K562 (cell line): ENCODE results near the gene BIRC6. TPM values are rescaled to one million over a fixed set of nuclear protein-coding genes. Genes with fewer than 3 reads are reported as not detected.

Experiments
- CBX1 ChIP-seq: sonication (generic); IDR thresholded peaks from 2 replicates; pipeline ENCODE4 v1.6.1; 2016; ENCODE audit warnings: antibody characterized with exemption, low read depth, mild to moderate bottlenecking
- CBX3 ChIP-seq, 2 experiments: IDR thresholded peaks; 1 replicate in 1 of 2; 2 replicates in 1 of 2; pipeline ENCODE4 v1.6.1; 2012; ENCODE audit warnings: inconsistent platforms in 2 of 2, low read length in 2 of 2, borderline replicate concordance in 1 of 2, control low read depth in 1 of 2
- DACH1 ChIP-seq: fragments of 450-650 bp; IDR thresholded peaks from 2 replicates; pipeline ENCODE4 v1.6.1; 2018; ENCODE audit not compliant: partially characterized antibody
- DDX20 ChIP-seq: fragments of 450-650 bp; IDR thresholded peaks from 2 replicates; pipeline ENCODE4 v1.6.1; 2016; ENCODE audit warnings: missing genetic modification characterization, low read depth, mild to moderate bottlenecking, missing compliant biosample characterization, moderate library complexity
- ETV1 ChIP-seq: fragments of 450-650 bp; conservative IDR thresholded peaks from 2 replicates; pipeline ENCODE4 v1.6.1; 2016; ENCODE audit warnings: missing genetic modification characterization, control low read depth, low read depth, missing compliant biosample characterization
- HSF4 ChIP-seq: fragments of 250-450 bp; sonication (Bioruptor Pico); IDR thresholded peaks from 2 replicates; pipeline ENCODE4 v2.1.2; 2022; ENCODE audit warnings: mild to moderate bottlenecking, moderate library complexity, borderline replicate concordance
- KDM4B ChIP-seq, 2 experiments: fragments of 450-650 bp in 1 of 2; sonication (generic) in 1 of 2; IDR thresholded peaks; 2 replicates each; pipeline ENCODE4 v1.6.1; 2016 to 2017; ENCODE audit warnings: borderline replicate concordance in 2 of 2, antibody characterized with exemption in 1 of 2, low read depth in 1 of 2, mild to moderate bottlenecking in 1 of 2
- L3MBTL2 ChIP-seq: fragments of 450-650 bp; IDR thresholded peaks from 2 replicates; pipeline ENCODE4 v1.6.1; 2016; ENCODE audit warnings: mild to moderate bottlenecking, moderate library complexity
- MCM5 ChIP-seq: fragments of 450-650 bp; IDR thresholded peaks from 2 replicates; pipeline ENCODE4 v1.6.1; 2016; ENCODE audit warnings: low read depth
- MIER1 ChIP-seq: fragments of 450-650 bp; IDR thresholded peaks from 2 replicates; pipeline ENCODE4 v1.6.1; 2016; ENCODE audit warnings: antibody characterized with exemption, mild to moderate bottlenecking, low read depth
- PTTG1 ChIP-seq: fragments of 450-650 bp; IDR thresholded peaks from 2 replicates; pipeline ENCODE4 v1.6.1; 2016; ENCODE audit warnings: low read depth, mild to moderate bottlenecking, missing genetic modification characterization, missing compliant biosample characterization
- RAD21 ChIP-seq, 2 experiments: fragments of 250-450 bp in 1 of 2; fragments of 450-650 bp in 1 of 2; sonication (Bioruptor Pico) in 1 of 2; formaldehyde crosslinking in 1 of 2; IDR thresholded peaks in 1 of 2; conservative IDR thresholded peaks in 1 of 2; 2 replicates each; pipeline versions ENCODE4 v1.4.0 to v1.8.0; 2020 to 2022; ENCODE audit warnings: mild to moderate bottlenecking in 2 of 2, moderate library complexity in 1 of 2
- SRSF7 ChIP-seq: fragments of 200-400 bp; formaldehyde crosslinking; optimal IDR thresholded peaks from 2 replicates; pipeline ENCODE3; 2017; ENCODE audit warnings: mild to moderate bottlenecking, low read depth, low read length
- SUPT5H ChIP-seq: fragments of 450-650 bp; IDR thresholded peaks from 2 replicates; pipeline ENCODE4 v1.6.1; 2016
- TBP ChIP-seq: optimal IDR thresholded peaks from 2 replicates; pipeline ENCODE3; 2011; ENCODE audit warnings: low read depth, low read length, improper control_type of control experiment
- TEAD1 ChIP-seq, 2 experiments: fragments of 450-650 bp in 1 of 2; sonication (generic) in 1 of 2; formaldehyde crosslinking; IDR thresholded peaks; 2 replicates each; pipeline versions ENCODE4 v1.4.0 to v1.8.0; 2020 to 2022; ENCODE audit warnings: mild to moderate bottlenecking in 2 of 2, missing genetic modification reagents in 1 of 2
- ZBTB7A ChIP-seq: IDR thresholded peaks from 2 replicates; pipeline ENCODE4 v1.6.1; 2011; ENCODE audit warnings: low read depth, mild to moderate bottlenecking, low read length, moderate library complexity, borderline replicate concordance; ENCODE audit not compliant: control insufficient read depth
- ZNF224 ChIP-seq: sonication (generic); formaldehyde crosslinking; IDR thresholded peaks from 2 replicates; pipeline ENCODE4 v1.8.0; 2022; ENCODE audit warnings: mild to moderate bottlenecking, missing genetic modification reagents
- ZNF436 ChIP-seq: fragments of 250-450, 450-650 bp; sonication (Bioruptor Pico); formaldehyde crosslinking; IDR thresholded peaks from 2 replicates; pipeline ENCODE4 v1.7.0; 2020; ENCODE audit warnings: mild to moderate bottlenecking
- ZNF586 ChIP-seq: fragments of 450-650 bp; formaldehyde crosslinking; conservative IDR thresholded peaks from 2 replicates; pipeline ENCODE4 v1.4.0; 2020; ENCODE audit warnings: mild to moderate bottlenecking, moderate library complexity
- ZNF75A ChIP-seq: fragments of 450-650 bp; formaldehyde crosslinking; IDR thresholded peaks from 2 replicates; pipeline ENCODE4 v1.4.0; 2020; ENCODE audit warnings: mild to moderate bottlenecking
- ZNF76 ChIP-seq: fragments of 250-450 bp; sonication (Bioruptor Pico); IDR thresholded peaks from 2 replicates; pipeline ENCODE4 v1.4.0; 2020; ENCODE audit warnings: mild to moderate bottlenecking, moderate library complexity, borderline replicate concordance
- ZNF780A ChIP-seq: fragments of 250-450 bp; sonication (Bioruptor Pico); IDR thresholded peaks from 2 replicates; pipeline ENCODE4 v1.5.0; 2021; ENCODE audit warnings: mild to moderate bottlenecking
- polyA plus RNA-seq, 8 experiments: library from polyadenylated mRNA; depleted of rRNA in 4 of 8; stranded (reverse) in 5 of 8; unstranded in 3 of 8; fragments of >200 nt; fragmentation: Nextera tagmentation in 2 of 8; fragmentation: Illumina TruSeq in 1 of 8; extraction: Ambion mirVana in 2 of 8; extraction: Trizol in 1 of 8; gene quantifications; 2 replicates each; pipeline versions ENCODE4 v1.2.1 to v1.2.3, GENCODE V29; 2011 to 2014; ENCODE audit warnings: inconsistent platforms in 1 of 8, missing spikeins in 1 of 8
- total RNA-seq, 7 experiments: library from RNA; depleted of rRNA in 6 of 7; stranded (reverse); fragments of >200 nt in 6 of 7; fragmentation: Illumina TruSeq in 2 of 7; extraction: Trizol in 2 of 7; gene quantifications; 2 replicates each; pipeline versions ENCODE4 v1.2.1 to v1.2.3, GENCODE V29; 2011 to 2021; ENCODE audit warnings: low replicate concordance in 1 of 7
- TF ChIP-seq, protein P1 (sequence below), 3 experiments: fragments of 200-800 bp in 1 of 3; fragments of 250-450 bp in 1 of 3; fragments of 450-650 bp in 1 of 3; sonication (Bioruptor Pico) in 1 of 3; sonication (Bioruptor generic) in 1 of 3; formaldehyde crosslinking in 1 of 3; IDR thresholded peaks; 2 replicates each; pipeline versions ENCODE4 v1.6.1 to v1.8.0; 2016 to 2022; ENCODE audit warnings: mild to moderate bottlenecking in 2 of 3, missing genetic modification characterization in 2 of 3, missing compliant biosample characterization in 1 of 3, moderate library complexity in 1 of 3

BIRC6 gene
- total and polyA plus RNA-seq, 9 of the 15 experiments (the other 6 are each of a cell fraction or from before 2014, with no cell fraction given) = 18.8 to 110 (median 49.8) TPM

DNA sequence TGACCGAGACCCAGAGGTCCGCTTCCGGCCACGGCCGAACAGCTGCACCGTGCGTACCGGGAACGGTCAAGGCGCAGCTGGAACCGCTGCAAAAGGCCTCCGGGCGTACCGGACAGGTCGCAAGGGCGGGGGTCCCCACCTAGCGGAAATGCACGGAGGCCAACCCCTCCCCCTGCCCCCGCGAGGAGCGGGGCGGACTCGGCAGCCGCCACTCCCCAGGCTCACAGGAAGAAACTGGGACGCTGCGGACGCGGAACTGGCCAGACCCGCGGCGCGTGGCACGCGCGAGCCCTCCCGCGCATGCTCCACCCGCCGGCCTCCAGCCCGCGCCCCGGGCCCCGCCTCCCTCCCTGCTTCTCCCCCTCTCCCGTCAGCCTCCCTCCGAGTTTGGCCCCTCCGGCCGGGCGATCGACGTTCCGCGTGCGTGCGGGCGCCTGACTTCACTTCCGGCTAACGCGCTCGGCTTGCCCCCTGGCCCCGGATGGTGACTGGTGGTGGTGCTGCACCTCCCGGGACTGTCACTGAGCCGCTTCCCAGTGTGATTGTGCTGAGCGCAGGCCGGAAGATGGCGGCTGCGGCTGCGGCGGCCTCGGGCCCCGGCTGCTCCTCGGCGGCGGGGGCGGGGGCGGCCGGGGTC, at the start of gene BIRC6 (continued):
- TF ChIP-seq ZNF224 = no peak
- no peak for TF ChIP-seq CBX3 (IDR thresholded peaks at IDR 0.05; ENCODE audit: borderline replicate concordance in 1 of 2, low read length in 2 of 2)
- peak; percentile 68 for TF ChIP-seq DACH1
- no peak for TF ChIP-seq ZNF436 (CRISPR knock-in tag)
- no peak for TF ChIP-seq ZNF586 (CRISPR knock-in tag)
- peak; percentile 78 for TF ChIP-seq TBP
- TF ChIP-seq ZNF780A (CRISPR knock-in tag) = no peak
- no peak for TF ChIP-seq MIER1
- TF ChIP-seq MCM5 = no peak
- no peak for TF ChIP-seq PTTG1
- peak; percentile 92 for TF ChIP-seq SUPT5H
- TF ChIP-seq DDX20 = no peak
- peak in 1 of 2 experiments; percentile 77; a peak in 1 of 4 replicates for TF ChIP-seq KDM4B (IDR thresholded peaks at IDR 0.05; ENCODE audit: borderline replicate concordance in 2 of 2, low read depth in 1 of 2)
- peak; percentile 91 for TF ChIP-seq ZBTB7A
- TF ChIP-seq, protein P1, sequence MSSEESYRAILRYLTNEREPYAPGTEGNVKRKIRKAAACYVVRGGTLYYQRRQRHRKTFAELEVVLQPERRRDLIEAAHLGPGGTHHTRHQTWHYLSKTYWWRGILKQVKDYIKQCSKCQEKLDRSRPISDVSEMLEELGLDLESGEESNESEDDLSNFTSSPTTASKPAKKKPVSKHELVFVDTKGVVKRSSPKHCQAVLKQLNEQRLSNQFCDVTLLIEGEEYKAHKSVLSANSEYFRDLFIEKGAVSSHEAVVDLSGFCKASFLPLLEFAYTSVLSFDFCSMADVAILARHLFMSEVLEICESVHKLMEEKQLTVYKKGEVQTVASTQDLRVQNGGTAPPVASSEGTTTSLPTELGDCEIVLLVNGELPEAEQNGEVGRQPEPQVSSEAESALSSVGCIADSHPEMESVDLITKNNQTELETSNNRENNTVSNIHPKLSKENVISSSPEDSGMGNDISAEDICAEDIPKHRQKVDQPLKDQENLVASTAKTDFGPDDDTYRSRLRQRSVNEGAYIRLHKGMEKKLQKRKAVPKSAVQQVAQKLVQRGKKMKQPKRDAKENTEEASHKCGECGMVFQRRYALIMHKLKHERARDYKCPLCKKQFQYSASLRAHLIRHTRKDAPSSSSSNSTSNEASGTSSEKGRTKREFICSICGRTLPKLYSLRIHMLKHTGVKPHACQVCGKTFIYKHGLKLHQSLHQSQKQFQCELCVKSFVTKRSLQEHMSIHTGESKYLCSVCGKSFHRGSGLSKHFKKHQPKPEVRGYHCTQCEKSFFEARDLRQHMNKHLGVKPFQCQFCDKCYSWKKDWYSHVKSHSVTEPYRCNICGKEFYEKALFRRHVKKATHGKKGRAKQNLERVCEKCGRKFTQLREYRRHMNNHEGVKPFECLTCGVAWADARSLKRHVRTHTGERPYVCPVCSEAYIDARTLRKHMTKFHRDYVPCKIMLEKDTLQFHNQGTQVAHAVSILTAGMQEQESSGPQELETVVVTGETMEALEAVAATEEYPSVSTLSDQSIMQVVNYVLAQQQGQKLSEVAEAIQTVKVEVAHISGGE (CRISPR knock-in tag; IDR thresholded peaks at IDR 0.05) = peak; percentile 69 to 97 (median 91); a peak in 5 of 6 replicates
- TF ChIP-seq L3MBTL2 = peak; percentile 82
- no peak for TF ChIP-seq HSF4 (CRISPR knock-in tag)
- TF ChIP-seq RAD21 (CRISPR knock-in tag; conservative IDR thresholded peaks at IDR 0.05 in 1 of 2, IDR thresholded peaks at IDR 0.05 in 1 of 2) = no peak
- TF ChIP-seq ZNF76 (CRISPR knock-in tag) = no peak
- TF ChIP-seq CBX1 = peak; percentile 90; the same call in 1 of the 2 replicates
- TF ChIP-seq ZNF75A = no peak
- TF ChIP-seq ETV1 (tag) = peak; percentile 90
- no peak for TF ChIP-seq TEAD1 (CRISPR knock-in tag; IDR thresholded peaks at IDR 0.05)
- no peak for TF ChIP-seq SRSF7
